ENCODE data around the gene MS4A14.

MS4A14 gene, protein sequence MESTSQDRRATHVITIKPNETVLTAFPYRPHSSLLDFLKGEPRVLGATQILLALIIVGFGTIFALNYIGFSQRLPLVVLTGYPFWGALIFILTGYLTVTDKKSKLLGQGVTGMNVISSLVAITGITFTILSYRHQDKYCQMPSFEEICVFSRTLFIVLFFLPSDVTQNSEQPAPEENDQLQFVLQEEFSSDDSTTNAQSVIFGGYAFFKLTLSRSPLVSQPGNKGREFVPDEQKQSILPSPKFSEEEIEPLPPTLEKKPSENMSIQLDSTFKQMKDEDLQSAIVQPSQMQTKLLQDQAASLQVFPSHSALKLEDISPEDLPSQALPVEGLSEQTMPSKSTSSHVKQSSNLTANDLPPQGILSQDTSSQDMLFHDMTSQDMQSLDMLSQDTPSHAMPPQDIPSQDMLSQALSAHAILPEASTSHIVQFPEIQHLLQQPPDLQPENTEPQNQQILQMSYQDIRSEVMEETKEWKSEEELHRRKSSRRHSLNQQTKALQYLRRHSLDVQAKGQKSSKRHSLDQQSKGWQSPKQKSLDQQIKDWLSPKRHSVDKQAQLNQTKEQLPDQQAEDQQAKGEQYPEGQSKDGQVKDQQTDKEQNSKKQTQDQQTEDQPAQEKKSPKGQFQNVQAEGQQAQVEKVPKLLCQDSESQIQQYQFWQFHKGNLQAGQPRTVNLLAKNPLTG

DNA sequence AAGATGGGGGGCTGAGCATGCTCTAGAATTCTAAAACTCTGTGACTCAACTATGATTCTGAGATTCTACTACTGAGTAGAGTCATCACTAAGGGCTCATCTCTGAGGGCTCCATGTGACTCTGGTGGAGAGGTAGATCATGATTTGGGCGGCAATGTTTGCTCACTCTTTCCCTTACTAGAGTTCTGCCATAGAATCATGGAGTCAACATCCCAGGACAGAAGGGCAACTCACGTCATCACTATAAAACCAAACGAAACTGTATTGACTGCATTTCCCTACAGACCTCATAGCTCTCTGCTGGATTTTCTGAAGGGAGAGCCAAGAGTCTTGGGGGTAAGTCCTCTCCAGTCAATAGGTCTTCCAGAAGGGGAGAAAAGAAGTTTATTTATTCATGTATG is at the start of gene MS4A14:
MS4A14 (plus strand) TSS at position 78 of the 400 bp plus-strand sequence; CDS start at position 198, 120 bp downstream.
- TF ChIP-seq, protein P1, sequence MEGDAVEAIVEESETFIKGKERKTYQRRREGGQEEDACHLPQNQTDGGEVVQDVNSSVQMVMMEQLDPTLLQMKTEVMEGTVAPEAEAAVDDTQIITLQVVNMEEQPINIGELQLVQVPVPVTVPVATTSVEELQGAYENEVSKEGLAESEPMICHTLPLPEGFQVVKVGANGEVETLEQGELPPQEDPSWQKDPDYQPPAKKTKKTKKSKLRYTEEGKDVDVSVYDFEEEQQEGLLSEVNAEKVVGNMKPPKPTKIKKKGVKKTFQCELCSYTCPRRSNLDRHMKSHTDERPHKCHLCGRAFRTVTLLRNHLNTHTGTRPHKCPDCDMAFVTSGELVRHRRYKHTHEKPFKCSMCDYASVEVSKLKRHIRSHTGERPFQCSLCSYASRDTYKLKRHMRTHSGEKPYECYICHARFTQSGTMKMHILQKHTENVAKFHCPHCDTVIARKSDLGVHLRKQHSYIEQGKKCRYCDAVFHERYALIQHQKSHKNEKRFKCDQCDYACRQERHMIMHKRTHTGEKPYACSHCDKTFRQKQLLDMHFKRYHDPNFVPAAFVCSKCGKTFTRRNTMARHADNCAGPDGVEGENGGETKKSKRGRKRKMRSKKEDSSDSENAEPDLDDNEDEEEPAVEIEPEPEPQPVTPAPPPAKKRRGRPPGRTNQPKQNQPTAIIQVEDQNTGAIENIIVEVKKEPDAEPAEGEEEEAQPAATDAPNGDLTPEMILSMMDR (IDR thresholded peaks at IDR 0.05), result no peak
- H3K27me3 ChIP-seq, result no peaks in the 10 kb centered on the region
- no peaks in the 10 kb centered on the region for H3K9me3 ChIP-seq
- H3K27ac ChIP-seq, result no peak within 1 kb of the TSS
- no peaks in the 10 kb centered on the region for H3K36me3 ChIP-seq
- no peaks in the 10 kb centered on the region for H3K4me1 ChIP-seq
- no peak within 1 kb of the TSS for H3K4me3 ChIP-seq
- intact Hi-C loops (cut with DNase I; ENCODE audit: low total_unique reads), result no loop called here
- no peak for DNase-seq

DNA sequence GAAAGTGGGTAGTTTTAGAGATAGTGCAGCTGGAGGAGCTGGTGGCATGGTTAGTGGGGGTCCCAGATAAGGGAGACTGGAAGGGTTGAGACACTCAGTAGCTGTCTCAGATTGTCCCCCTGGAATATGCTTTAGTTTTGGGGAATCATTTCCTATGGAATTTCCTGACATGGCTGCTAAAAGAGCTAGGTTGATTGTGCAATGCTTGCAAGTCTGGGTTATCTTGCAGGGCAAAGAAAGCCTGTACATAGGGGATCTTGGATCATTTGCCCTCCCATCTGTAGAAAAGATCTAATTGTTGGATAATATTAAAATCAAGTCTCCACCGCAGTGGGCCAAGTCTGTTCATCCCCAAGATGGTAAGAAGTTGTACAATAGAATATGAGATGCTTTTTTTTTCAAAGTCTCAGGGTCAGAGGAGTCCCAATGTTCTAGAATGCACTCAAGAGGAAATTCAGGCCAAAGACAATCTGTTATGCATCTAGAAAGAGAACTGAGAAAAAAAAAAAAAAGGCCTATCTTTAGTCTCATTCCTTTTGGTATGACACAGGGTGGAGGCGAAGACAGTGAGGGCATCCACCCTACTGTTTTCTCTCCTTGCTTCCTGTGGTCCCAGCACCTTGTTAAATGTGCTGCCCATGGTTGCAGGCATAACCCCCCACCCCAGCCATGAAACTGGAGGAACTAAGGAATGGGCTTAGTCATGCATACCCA is 49.0 kb upstream of the MS4A14 start:
- Histone ChIP-seq H3K9me3 (no peaks in the 10 kb centered on the region), H3K4me1 (no peaks in the 10 kb centered on the region), H3K27me3 (no peaks in the 10 kb centered on the region), H3K36me3 (no peaks in the 10 kb centered on the region), H3K4me3 (no peak overlapping the region), H3K27ac (no peak overlapping the region)
- intact Hi-C loops (cut with DNase I; ENCODE audit: low total_unique reads), result no loop called here
- TF ChIP-seq, protein P1 (IDR thresholded peaks at IDR 0.05), result no peak
- no peak for DNase-seq

DNA sequence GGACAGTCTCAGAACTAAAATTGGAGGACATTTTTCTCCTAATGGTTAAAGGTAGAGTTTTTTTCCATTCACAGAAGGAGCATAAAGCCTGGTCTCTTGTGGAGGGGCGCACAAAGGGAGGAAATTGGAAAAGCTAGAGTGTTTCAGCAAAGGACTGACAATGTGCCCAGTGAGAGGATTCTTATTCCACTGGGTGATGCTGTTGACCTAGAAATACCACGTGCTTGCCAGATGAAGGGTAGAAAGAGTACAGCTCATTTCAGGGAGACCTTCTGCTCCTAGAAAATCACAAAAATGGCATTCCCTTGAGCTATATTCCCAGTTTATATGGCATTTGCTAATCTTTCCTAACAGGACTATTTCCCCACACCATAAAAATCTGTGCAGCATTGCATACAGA is 48.1 kb upstream of the MS4A14 start:
- H3K4me1 ChIP-seq, result no peaks in the 10 kb centered on the region
- no peak overlapping the region for H3K27ac ChIP-seq
- TF ChIP-seq, protein P1 (IDR thresholded peaks at IDR 0.05), result no peak
- H3K9me3 ChIP-seq, result no peaks in the 10 kb centered on the region
- H3K4me3 ChIP-seq, result no peak overlapping the region
- H3K36me3 ChIP-seq, result no peaks in the 10 kb centered on the region
- H3K27me3 ChIP-seq, result no peaks in the 10 kb centered on the region
- intact Hi-C loops (cut with DNase I; ENCODE audit: low total_unique reads), result no loop called here
- DNase-seq, result no peak

DNA sequence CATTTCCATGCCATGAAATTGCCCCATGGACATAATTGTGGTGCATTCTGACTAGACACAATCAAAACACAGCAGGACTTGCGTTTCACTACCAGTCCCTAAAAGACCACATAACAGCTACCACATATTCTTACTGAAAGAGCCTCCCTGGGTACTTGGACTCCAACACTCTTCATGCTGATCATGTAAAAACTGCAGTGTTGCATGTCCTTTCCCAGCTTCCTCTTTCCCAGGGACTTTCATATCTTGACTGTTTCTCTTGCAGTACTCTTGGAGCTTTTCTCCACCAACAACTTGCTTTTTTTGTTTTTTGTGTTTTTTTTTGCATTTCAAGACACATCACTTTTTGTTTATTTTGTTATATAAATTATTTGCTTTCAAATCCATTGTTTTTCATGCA is 46.3 kb upstream of the MS4A14 start:
- no peak overlapping the region for H3K27ac ChIP-seq
- H3K36me3 ChIP-seq, result no peaks in the 10 kb centered on the region
- no peak for DNase-seq
- H3K27me3 ChIP-seq, result no peaks in the 10 kb centered on the region
- H3K4me3 ChIP-seq, result no peak overlapping the region
- intact Hi-C loops (cut with DNase I; ENCODE audit: low total_unique reads), result no loop called here
- TF ChIP-seq, protein P1 (IDR thresholded peaks at IDR 0.05), result no peak
- H3K9me3 ChIP-seq, result no peaks in the 10 kb centered on the region
- no peaks in the 10 kb centered on the region for H3K4me1 ChIP-seq

DNA sequence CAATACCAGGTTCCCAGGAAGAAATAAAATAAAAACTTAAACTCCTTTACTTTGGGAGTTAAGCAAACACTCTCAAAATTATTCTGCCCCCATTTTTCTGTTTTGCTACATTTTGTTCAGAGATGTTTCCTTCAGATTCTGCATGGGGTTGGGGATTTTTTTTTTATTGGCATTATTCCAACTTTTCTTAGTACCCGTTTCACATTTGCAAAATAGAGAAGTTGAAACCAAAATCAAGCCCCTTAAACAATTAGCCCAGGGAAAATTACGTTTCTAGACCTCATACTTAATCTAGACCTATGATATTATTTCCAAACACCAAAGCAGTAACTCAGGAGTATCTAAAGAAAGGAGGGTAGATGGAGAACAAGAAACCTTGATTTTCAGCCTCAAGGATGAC is 38.5 kb upstream of the MS4A14 start:
- H3K27ac ChIP-seq, result no peak overlapping the region
- no peaks in the 10 kb centered on the region for H3K4me1 ChIP-seq
- no peaks in the 10 kb centered on the region for H3K36me3 ChIP-seq
- H3K27me3 ChIP-seq, result no peaks in the 10 kb centered on the region
- no peaks in the 10 kb centered on the region for H3K9me3 ChIP-seq
- TF ChIP-seq, protein P1 (IDR thresholded peaks at IDR 0.05), result no peak
- no peak for DNase-seq
- intact Hi-C loops (cut with DNase I; ENCODE audit: low total_unique reads), result no loop called here
- no peak overlapping the region for H3K4me3 ChIP-seq
